ENCODE measurements around the gene CDT1. TPM values are rescaled to one million over a fixed set of nuclear protein-coding genes. Genes with fewer than 3 reads are reported as not detected.
"Not testable (repeated sequence)": the region's sequence is repeated elsewhere in the genome, so short reads cannot be mapped to it uniquely, and the experiment has no call there.

CDT1 gene
- total RNA-seq, 1 donor from 2014 or later = 1.1 TPM

- no peak for DNase-seq (ENCODE audit: low read depth)
Observed at GRCh38 chr16:88816736-88817535, 13.3 kb downstream of the CDT1 start.

- DNase-seq (ENCODE audit: low read depth) = no peak
Observed at GRCh38 chr16:88817785-88818574, 14.4 kb downstream of the CDT1 start.

- no peak for DNase-seq (ENCODE audit: low read depth)
Observed at GRCh38 chr16:88818575-88818874, 14.9 kb downstream of the CDT1 start.

GRCh38 chr16:88819126-88819525 lies 15.5 kb downstream of the CDT1 start:
- DNase-seq (ENCODE audit: low read depth) = no peak

GRCh38 chr16:88820385-88821025 lies 16.9 kb downstream of the CDT1 start:
- DNase-seq (ENCODE audit: low read depth) = no peak

- DNase-seq (ENCODE audit: low read depth) = no peak
Observed at GRCh38 chr16:88821168-88821850, 17.7 kb downstream of the CDT1 start.

GRCh38 chr16:88822281-88823040 lies 18.9 kb downstream of the CDT1 start:
- DNase-seq (ENCODE audit: low read depth) = no peak

- not testable (repeated sequence) for DNase-seq (ENCODE audit: low read depth)
Observed at GRCh38 chr16:88823646-88824045, 20.1 kb downstream of the CDT1 start.

GRCh38 chr16:88824256-88825077 lies 20.9 kb downstream of the CDT1 start:
- DNase-seq (ENCODE audit: low read depth) = no peak

- DNase-seq (ENCODE audit: low read depth) = no peak
Observed at GRCh38 chr16:88825146-88825545, 21.6 kb downstream of the CDT1 start.

- DNase-seq (ENCODE audit: low read depth) = no peak
Observed at GRCh38 chr16:88826070-88826840, 22.7 kb downstream of the CDT1 start.

GRCh38 chr16:88827727-88828126 lies 24.1 kb downstream of the CDT1 start:
- no peak for DNase-seq (ENCODE audit: low read depth)

GRCh38 chr16:88828711-88829110 lies 25.1 kb downstream of the CDT1 start:
- no peak for DNase-seq (ENCODE audit: low read depth)

GRCh38 chr16:88830258-88830657 lies 26.7 kb downstream of the CDT1 start:
- DNase-seq (ENCODE audit: low read depth) = no peak

GRCh38 chr16:88830783-88831182 lies 27.2 kb downstream of the CDT1 start:
- DNase-seq (ENCODE audit: low read depth) = no peak

- DNase-seq (ENCODE audit: low read depth) = no peak
Observed at GRCh38 chr16:88831838-88832237, 28.2 kb downstream of the CDT1 start.

GRCh38 chr16:88833086-88833485 lies 29.5 kb downstream of the CDT1 start:
- DNase-seq (ENCODE audit: low read depth) = no peak

- no peak for DNase-seq (ENCODE audit: low read depth)
Observed at GRCh38 chr16:88834670-88835069, 31.1 kb downstream of the CDT1 start.

GRCh38 chr16:88835383-88835782 lies 31.8 kb downstream of the CDT1 start:
- DNase-seq (ENCODE audit: low read depth) = no peak

GRCh38 chr16:88835818-88836217 lies 32.2 kb downstream of the CDT1 start:
- no peak for DNase-seq (ENCODE audit: low read depth)
